ENCODE data around the gene S100A7A. TPM values are rescaled to one million over a fixed set of nuclear protein-coding genes. Genes with fewer than 3 reads are reported as not detected.

Gene S100A7A
- total RNA-seq, 1 donor = not detected

DNA sequence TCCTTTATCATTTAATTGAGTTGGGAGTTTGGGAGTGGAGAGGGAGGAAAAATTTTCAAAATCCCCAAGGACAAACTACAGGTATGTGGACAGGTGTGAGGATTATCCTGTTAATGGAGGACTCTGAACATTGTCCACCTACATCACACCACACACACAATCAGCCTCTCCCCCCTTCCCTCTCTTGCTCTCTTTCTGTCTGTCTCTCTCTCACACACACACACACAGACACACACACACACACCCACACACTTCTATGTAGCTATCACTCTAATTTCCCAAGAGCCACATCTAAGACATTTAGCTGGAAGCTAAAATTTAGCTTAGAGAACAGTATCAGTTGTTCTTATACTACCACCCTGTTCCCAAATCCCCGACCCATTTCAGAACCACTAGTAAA lies 26.9 kb upstream of the S100A7A start:
- H3K4me3 ChIP-seq (ENCODE audit: low read depth, low read length) = no peak overlapping the region
- TF ChIP-seq, protein P1, sequence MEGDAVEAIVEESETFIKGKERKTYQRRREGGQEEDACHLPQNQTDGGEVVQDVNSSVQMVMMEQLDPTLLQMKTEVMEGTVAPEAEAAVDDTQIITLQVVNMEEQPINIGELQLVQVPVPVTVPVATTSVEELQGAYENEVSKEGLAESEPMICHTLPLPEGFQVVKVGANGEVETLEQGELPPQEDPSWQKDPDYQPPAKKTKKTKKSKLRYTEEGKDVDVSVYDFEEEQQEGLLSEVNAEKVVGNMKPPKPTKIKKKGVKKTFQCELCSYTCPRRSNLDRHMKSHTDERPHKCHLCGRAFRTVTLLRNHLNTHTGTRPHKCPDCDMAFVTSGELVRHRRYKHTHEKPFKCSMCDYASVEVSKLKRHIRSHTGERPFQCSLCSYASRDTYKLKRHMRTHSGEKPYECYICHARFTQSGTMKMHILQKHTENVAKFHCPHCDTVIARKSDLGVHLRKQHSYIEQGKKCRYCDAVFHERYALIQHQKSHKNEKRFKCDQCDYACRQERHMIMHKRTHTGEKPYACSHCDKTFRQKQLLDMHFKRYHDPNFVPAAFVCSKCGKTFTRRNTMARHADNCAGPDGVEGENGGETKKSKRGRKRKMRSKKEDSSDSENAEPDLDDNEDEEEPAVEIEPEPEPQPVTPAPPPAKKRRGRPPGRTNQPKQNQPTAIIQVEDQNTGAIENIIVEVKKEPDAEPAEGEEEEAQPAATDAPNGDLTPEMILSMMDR (IDR thresholded peaks at IDR 0.05; ENCODE audit: insufficient read depth, low read depth, low read length) = no peak
- DNase-seq (ENCODE audit: low read depth) = no peak

DNA sequence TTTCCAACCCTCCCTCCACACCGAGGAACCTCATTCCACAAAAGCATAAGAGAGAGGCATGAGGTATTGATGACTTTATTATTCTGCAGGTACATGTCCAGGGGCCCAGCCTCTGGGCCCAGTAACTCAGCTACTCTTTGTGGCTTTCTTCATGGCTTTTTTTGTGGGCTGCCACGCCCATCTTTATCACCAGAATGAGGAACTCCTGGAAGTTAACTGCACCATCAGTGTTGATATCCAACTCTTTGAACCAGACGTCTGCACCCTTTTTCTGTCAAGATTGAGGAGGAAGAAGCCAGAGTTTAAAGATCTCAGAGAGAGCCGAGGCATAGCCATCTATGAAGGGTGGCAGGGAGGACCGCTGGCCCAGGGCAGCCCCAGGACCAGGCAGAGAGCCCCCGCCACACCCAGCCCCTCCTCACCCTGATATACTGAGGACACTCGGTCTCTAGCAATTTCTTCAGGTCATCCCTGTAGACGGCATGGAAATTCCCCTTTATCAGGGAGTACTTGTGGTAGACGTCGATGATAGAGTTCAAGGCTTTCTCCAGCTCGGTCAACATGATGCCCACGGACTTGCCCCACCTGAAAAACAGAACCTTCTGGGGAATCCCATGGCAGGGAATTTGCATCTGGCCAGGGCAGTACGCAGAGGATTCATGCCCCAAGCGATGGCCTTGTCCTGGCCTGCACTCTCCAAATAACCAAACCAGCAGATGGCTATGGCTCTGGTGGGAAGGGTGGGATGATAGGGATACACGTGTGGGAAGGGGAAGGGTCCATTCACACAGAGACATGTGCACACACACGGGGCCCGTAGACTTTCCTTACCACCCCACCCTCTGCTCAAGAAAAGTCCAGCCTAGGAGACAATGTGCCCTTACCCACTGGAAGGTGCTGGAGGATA lies 26.1 kb upstream of the S100A7A start:
- DNase-seq (ENCODE audit: low read depth) = no peak
- H3K4me3 ChIP-seq (ENCODE audit: low read depth, low read length) = no peak overlapping the region
- TF ChIP-seq, protein P1 (IDR thresholded peaks at IDR 0.05; ENCODE audit: insufficient read depth, low read depth, low read length) = no peak

DNA sequence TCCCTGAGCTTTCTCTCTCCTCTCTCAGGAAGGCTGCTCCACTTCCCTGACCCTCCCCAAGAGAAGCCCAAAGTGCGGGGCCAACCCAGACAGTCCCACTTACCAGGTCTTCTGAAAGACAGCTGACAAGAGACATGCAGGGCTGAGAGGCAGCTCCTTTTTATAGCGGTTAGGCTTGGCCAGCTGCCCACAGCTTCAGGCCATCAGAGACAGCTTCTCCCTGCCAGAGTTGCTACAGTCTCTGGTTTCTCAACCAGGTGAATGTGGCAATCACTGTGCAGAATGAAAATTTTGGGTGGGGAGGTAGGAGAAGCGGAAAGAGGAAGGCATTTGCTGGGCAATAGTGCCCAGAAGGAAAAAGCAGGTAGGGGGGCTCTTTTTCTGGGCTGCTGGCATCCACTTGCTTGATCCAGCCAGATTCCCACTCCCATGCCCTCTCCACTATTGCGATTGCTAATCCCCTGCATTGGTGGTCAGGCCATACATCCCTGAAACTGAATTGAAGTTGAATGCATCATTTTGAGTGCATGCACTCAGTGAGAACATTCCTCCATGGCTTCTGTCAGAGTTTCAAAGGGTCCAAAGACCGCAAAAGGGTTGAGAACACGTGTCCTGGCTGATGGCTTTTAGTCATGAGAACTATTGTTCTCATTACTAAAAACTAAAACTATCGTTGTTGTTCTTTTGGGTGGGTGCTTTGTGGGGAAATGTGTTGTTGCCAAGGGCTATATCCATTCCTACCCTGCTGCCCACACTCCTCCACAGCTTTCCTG lies 25.2 kb upstream of the S100A7A start, which contains the start of gene S100A8:
S100A8 (minus strand) TSS at position 136 of the 773 bp plus-strand sequence. CDS start 538 bp downstream, outside the sequence.
- DNase-seq (ENCODE audit: low read depth) = no peak
- TF ChIP-seq, protein P1 (IDR thresholded peaks at IDR 0.05; ENCODE audit: insufficient read depth, low read depth, low read length) = no peak
- H3K4me3 ChIP-seq (ENCODE audit: low read depth, low read length) = no peak within 1 kb of the TSS

DNA sequence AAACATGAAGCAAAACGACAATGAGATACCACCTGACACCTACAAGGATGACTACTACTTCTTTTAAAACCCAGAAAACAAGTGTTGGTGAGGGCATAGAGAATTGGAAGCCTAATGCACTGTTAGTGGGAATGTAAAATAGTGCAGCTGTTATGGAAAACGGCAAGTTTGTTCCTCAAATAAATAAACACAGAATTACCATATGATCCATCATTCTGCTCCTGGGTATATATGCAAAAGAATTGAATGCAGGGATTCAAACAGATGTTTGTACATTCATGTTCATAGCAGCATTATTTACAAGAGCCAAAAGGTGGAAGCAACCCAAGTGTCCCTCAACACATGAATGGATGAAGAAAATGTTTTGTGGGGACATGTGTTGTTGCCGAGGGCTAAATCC lies 24.1 kb upstream of the S100A7A start:
- TF ChIP-seq, protein P1 (IDR thresholded peaks at IDR 0.05; ENCODE audit: insufficient read depth, low read depth, low read length) = no peak
- no peak for DNase-seq (ENCODE audit: low read depth)

DNA sequence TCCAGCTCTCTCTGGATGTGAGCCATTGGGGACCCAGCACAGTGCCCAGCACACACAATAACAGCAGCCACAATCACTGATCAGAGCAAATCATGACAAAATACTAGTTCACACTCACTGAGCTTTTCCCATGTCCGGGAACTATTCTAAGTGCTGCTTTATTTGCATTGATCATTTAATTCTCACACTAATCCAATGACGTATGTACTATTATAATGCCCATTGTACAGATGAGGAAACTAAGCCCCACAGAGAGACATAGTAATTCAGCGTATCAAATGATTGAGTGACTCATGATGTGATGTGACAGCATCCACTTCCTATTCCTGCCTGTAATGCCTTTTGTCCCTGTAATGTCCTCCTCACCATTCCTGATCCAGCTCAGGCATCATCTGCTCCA lies 23.5 kb upstream of the S100A7A start:
- no peak for DNase-seq (ENCODE audit: low read depth)
- TF ChIP-seq, protein P1 (IDR thresholded peaks at IDR 0.05; ENCODE audit: insufficient read depth, low read depth, low read length) = no peak
- no peak overlapping the region for H3K4me3 ChIP-seq (ENCODE audit: low read depth, low read length)

More for the DNA sequence above, 24.1 kb upstream of the S100A7A start:
- no peak overlapping the region for H3K4me3 ChIP-seq (ENCODE audit: low read depth, low read length)

DNA sequence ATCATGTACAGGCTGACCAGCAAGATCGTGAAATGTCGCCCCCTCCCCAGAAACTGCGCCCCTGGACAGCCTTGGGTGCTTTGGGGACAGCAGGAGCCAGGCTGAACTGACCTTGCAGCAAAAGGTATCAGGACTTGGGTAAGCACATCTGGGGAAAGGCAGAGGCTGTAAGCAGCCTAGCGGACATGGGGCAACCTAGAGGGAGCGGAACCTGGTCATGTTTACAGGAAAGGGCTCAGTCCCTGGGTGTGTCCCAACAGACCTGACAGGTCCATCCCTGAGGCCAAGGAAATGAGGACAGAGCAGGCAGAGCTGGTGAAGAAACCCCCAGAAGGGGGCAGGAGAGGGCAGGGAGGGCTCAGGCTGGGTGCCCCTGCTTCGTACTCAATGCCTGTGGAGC lies 22.4 kb upstream of the S100A7A start:
- H3K4me3 ChIP-seq (ENCODE audit: low read depth, low read length) = no peak overlapping the region
- DNase-seq (ENCODE audit: low read depth) = no peak
- TF ChIP-seq, protein P1 (IDR thresholded peaks at IDR 0.05; ENCODE audit: insufficient read depth, low read depth, low read length) = no peak

Measured in fibroblast of villous mesenchyme (primary cell).